Measurements from ENCODE around the gene HSFX1. TPM values are rescaled to one million over a fixed set of nuclear protein-coding genes. Genes with fewer than 3 reads are reported as not detected.

The HSFX1 gene, protein sequence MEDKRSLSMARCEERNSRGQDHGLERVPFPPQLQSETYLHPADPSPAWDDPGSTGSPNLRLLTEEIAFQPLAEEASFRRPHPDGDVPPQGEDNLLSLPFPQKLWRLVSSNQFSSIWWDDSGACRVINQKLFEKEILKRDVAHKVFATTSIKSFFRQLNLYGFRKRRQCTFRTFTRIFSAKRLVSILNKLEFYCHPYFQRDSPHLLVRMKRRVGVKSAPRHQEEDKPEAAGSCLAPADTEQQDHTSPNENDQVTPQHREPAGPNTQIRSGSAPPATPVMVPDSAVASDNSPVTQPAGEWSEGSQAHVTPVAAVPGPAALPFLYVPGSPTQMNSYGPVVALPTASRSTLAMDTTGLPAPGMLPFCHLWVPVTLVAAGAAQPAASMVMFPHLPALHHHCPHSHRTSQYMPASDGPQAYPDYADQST
- 0.59 and 0.73 TPM in 2 replicates for total RNA-seq

DNA sequence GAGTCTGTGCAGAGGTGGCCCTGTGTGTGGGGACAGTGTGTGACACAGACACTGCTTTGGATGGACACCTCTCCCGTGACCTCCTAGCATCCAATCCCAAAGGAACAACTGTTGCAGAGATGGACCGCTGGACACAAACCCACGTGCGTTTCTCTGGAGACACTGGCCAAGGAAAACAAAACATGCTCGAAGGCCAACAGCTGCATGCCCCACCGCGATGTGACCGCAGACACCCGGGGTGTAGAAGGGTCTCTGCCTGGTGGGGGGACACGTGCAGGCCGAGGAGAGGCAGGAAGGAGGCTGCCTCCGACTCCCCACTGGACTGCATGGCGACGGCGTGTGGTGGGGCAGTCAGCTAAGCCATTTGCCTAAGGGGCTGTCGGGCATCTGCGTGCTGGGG, at the start of gene HSFX1:
TSS of gene HSFX1 (plus strand) at position 301 of the 400 bp plus-strand sequence. CDS start 614 bp downstream, outside the sequence.

DNA sequence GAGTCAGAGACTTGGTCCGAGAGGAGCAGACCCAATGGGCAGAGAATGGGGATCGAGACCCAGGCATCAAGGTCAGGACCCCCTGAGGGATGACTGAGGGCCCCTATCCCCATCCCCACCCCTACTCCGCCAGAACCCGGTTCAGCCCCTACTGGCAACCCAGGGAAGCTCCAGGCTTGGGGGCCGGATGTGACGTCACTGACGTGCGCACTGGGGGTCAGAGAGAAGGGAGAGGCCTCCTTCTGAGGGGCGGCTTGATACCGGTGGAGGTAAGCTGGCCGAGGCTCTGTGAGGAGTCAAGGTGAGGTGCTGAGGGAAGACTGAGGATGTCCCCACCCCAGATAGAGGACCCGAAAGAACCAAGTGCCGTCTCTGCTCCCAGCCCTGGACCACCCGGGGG, 7.9 kb downstream of the HSFX1 start, which contains the start of gene MAGEA9:
TSS of gene MAGEA9 (plus strand) at position 204 of the 400 bp plus-strand sequence. CDS start 4,281 bp downstream, outside the sequence.

Small RNA genes lying within 50 kb of the gene (small RNA-seq; reads per million reads assigned to genes)
- gene AC244098.1 (not detected), gene AC244098.2 (not detected), gene AC244098.3 (not detected)

Other genes starting within 250 kb of the HSFX1 start
- 10.0 and 11.0 TPM in 2 replicates for gene EOLA1, start 233.1 kb upstream of the HSFX1 start, total RNA-seq
- not detected in 2 replicates for gene HSFX3, start 224.1 kb upstream of the HSFX1 start, total RNA-seq
- not detected in 2 replicates for gene MAGEA9B, start 186.6 kb upstream of the HSFX1 start, total RNA-seq
- gene HSFX2, start 178.8 kb upstream of the HSFX1 start, total RNA-seq: not detected in 2 replicates
- gene TMEM185A, start 142.3 kb upstream of the HSFX1 start, total RNA-seq: 11.4 and 12.3 TPM in 2 replicates
- gene MAGEA11, start 62.0 kb upstream of the HSFX1 start, total RNA-seq: not detected in 2 replicates
- not detected in 2 replicates for gene MAGEA9, start 7.9 kb downstream of the HSFX1 start, total RNA-seq
- gene MAGEA8, start 107.1 kb downstream of the HSFX1 start, total RNA-seq: not detected in 2 replicates
- gene HSFX4, start 155.5 kb downstream of the HSFX1 start, total RNA-seq: not detected in 2 replicates
- 13.3 and 14.0 TPM in 2 replicates for gene EOLA2, start 164.4 kb downstream of the HSFX1 start, total RNA-seq